Smooth muscle cell (in vitro differentiated cells): ENCODE results near the gene PGBD4. TPM values are rescaled to one million over a fixed set of nuclear protein-coding genes. Genes with fewer than 3 reads are reported as not detected.
A peak's percentile ranks its signal among the peaks of the same experiment; 100 is the strongest.

ENCODE experiments used
- DNase-seq: peaks from one replicate; lab custom pipeline; 2025; ENCODE audit not compliant: unreplicated experiment; lab: John Stamatoyannopoulos, UW
- H2AFZ ChIP-seq: fragments of 200-600 bp; sonication (generic); 2 replicates; pipeline ENCODE4 v1.6.0; 2016; ENCODE audit warnings: antibody characterized with exemption, low read depth, mild to moderate bottlenecking
- H3F3A ChIP-seq: fragments of 200-600 bp; sonication (generic); 2 replicates; pipeline ENCODE4 v1.6.0; 2017; ENCODE audit warnings: antibody characterized with exemption, low read depth
- H3K27ac ChIP-seq: fragments of 200-600 bp; sonication (generic); 2 replicates; pipeline ENCODE4 v1.5.1; 2016; ENCODE audit warnings: low read depth, mild to moderate bottlenecking
- H3K27me3 ChIP-seq: fragments of 200-600 bp; sonication (generic); 2 replicates; pipeline ENCODE4 v1.6.1; 2016; ENCODE audit warnings: low read depth, mild to moderate bottlenecking
- H3K36me3 ChIP-seq: fragments of 200-600 bp; sonication (generic); 2 replicates; pipeline ENCODE4 v1.5.1; 2016; ENCODE audit warnings: low read depth
- H3K4me1 ChIP-seq: fragments of 200-600 bp; sonication (generic); 2 replicates; pipeline ENCODE4 v1.5.1; 2016; ENCODE audit warnings: low read depth
- H3K4me2 ChIP-seq: fragments of 200-600 bp; sonication (generic); 2 replicates; pipeline ENCODE4 v1.6.0; 2016; ENCODE audit warnings: mild to moderate bottlenecking
- H3K4me3 ChIP-seq: fragments of 200-600 bp; sonication (generic); 2 replicates; pipeline ENCODE4 v1.5.1; 2016; ENCODE audit warnings: mild to moderate bottlenecking
- H3K79me2 ChIP-seq: fragments of 200-600 bp; sonication (generic); 2 replicates; pipeline ENCODE4 v1.6.0; 2016; ENCODE audit warnings: low read depth, mild to moderate bottlenecking
- H3K9ac ChIP-seq: fragments of 200-600 bp; sonication (generic); 2 replicates; pipeline ENCODE4 v1.6.0; 2016; ENCODE audit warnings: low read depth
- H3K9me3 ChIP-seq: fragments of 200-600 bp; sonication (generic); replicated peaks from 2 replicates; pipeline ENCODE4 v1.5.1; 2016; ENCODE audit warnings: low read depth
- H4K20me1 ChIP-seq: fragments of 200-600 bp; sonication (generic); 2 replicates; pipeline ENCODE4 v1.6.0; 2016; ENCODE audit warnings: low read depth
- CTCF ChIP-seq: fragments of 200-600 bp; sonication (generic); IDR thresholded peaks from 2 replicates; pipeline ENCODE4 v1.5.1; 2017; ENCODE audit warnings: borderline replicate concordance, mild to moderate bottlenecking, antibody characterized with exemption; ENCODE audit not compliant: insufficient read depth, poor library complexity, severe bottlenecking
- WGBS: methylation state at CpG from one replicate; pipeline ENCODE4 v1.1.7; 2016; ENCODE audit warnings: low lambda C conversion rate; 5-methylcytosine and 5-hydroxymethylcytosine counted together
- polyA plus RNA-seq: library from polyadenylated mRNA; unstranded; fragments of >200 nt; fragmentation: Nextera tagmentation; extraction: Ambion mirVana; gene quantifications from 2 replicates; pipeline ENCODE4 v1.2.1, GENCODE V29; 2016
- total RNA-seq: library from RNA; depleted of rRNA; stranded (reverse); fragments of >200 nt; gene quantifications from 2 replicates; pipeline ENCODE4 v1.2.3, GENCODE V29; 2014

PGBD4 gene
- total and polyA plus RNA-seq, 2 experiments from 2014 or later, result 0.62 to 1.3 TPM

DNA sequence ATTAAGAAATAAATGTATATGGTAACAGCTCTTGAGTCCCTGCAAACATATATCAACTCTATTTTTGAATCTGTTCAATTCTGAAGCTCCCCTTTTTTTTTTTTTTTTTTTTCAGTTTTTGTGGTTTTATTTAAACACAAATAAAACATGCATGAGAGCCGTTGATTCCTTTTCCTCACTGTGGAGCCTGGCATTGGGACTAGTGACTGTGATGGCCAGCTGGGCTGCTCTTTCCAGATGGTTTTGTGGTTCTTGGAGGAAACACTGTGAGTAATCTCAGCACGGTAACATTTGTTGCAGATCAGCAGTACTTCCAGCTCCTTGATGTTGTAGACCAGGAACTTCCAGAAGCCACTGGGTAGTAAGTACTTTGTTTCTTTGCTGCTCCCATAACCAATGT is 16.1 kb upstream of the PGBD4 start:
- peaks cover 8% of the 10 kb centered on the region for H4K20me1 ChIP-seq
- DNase-seq, result no peak
- no peak overlapping the region for H3K9ac ChIP-seq
- no peak overlapping the region for H3K4me3 ChIP-seq
- H3K4me1 ChIP-seq, result no peaks in the 10 kb centered on the region
- WGBS, result 87% methylated on average over 2 of the region's 2 CpGs
- H3K9me3 ChIP-seq, result no peaks in the 10 kb centered on the region
- H3K27me3 ChIP-seq, result no peaks in the 10 kb centered on the region
- peaks cover 3% of the 10 kb centered on the region for H3F3A ChIP-seq
- H3K27ac ChIP-seq, result no peak overlapping the region
- H3K36me3 ChIP-seq, result peaks cover 8% of the 10 kb centered on the region
- H2AFZ ChIP-seq, result no peak overlapping the region
- no peak overlapping the region for H3K4me2 ChIP-seq
- no peaks in the 10 kb centered on the region for H3K79me2 ChIP-seq
- TF ChIP-seq CTCF, result no peak

DNA sequence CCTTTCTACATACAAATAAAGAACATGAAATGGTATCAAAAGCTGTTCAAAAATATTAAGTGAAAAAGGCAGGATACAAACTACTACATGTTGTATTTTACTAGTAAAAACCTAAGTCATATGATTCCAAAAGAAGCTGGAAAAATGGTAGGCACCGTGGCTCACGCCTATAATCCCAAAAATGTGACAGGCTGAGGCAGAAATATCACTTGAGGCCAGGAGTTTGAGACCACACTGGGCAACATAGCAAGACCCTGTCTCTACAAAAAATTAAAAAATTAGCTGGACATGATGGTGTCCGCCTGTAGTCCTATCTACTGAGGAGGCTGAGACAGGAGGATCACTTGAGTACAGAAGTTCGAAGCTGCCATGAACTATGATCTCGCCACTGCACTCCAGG is 2.0 kb upstream of the PGBD4 start:
- Histone ChIP-seq H3K27me3 (no peaks in the 10 kb centered on the region), H3K4me2 (peak overlapping the region; percentile 87), H3K9ac (no peak overlapping the region), H3K9me3 (no peaks in the 10 kb centered on the region), H2AFZ (no peak overlapping the region), H3K36me3 (no peaks in the 10 kb centered on the region), H3K79me2 (peaks cover 59% of the 10 kb centered on the region), H3K27ac (no peak overlapping the region), H4K20me1 (peaks cover 9% of the 10 kb centered on the region), H3K4me1 (peaks cover 10% of the 10 kb centered on the region), H3K4me3 (peak overlapping the region; percentile 83), H3F3A (no peaks in the 10 kb centered on the region)
- DNase-seq, result no peak
- 98% methylated on average over 5 of the region's 5 CpGs for WGBS
- TF ChIP-seq CTCF, result no peak

DNA sequence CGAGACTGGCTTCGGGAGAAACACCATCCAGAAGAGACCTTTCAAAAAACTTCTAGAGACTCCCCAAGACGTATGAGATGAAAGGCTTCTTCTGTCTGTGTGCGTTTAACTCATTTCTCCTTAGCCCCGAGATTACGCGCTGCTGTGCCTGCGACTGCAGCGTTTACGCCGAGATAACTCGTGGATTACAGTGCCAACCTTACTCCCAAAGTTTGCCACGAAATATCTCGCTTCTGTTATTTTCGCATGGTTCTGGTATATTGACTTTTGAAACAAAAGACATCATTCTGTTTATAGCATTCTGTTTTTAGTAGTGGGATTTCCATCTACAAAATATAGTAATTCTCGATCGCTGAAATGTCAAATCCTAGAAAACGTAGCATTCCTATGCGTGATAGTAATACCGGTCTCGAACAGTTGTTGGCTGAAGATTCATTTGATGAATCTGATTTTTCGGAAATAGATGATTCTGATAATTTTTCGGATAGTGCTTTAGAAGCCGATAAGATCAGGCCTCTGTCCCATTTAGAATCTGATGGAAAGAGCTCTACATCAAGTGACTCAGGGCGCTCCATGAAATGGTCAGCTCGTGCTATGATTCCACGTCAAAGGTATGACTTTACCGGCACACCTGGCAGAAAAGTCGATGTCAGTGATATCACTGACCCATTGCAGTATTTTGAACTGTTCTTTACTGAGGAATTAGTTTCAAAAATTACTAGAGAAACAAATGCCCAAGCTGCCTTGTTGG is 467 bp downstream of the PGBD4 start:
- Histone ChIP-seq H2AFZ (peak overlapping the region; percentile 90), H3K36me3 (no peaks in the 10 kb centered on the region), H3K79me2 (peaks cover 41% of the 10 kb centered on the region), H3F3A (no peaks in the 10 kb centered on the region), H3K4me3 (peak overlapping the region; percentile 83), H3K9me3 (no peaks in the 10 kb centered on the region), H3K27ac (peak overlapping the region; percentile 89), H3K4me1 (peaks cover 10% of the 10 kb centered on the region), H3K27me3 (no peaks in the 10 kb centered on the region), H4K20me1 (no peaks in the 10 kb centered on the region), H3K4me2 (peak overlapping the region; percentile 86), H3K9ac (peak overlapping the region; percentile 83)
- no peak for TF ChIP-seq CTCF
- 32% methylated on average over 29 of the region's 29 CpGs for WGBS
- no peak for DNase-seq

DNA sequence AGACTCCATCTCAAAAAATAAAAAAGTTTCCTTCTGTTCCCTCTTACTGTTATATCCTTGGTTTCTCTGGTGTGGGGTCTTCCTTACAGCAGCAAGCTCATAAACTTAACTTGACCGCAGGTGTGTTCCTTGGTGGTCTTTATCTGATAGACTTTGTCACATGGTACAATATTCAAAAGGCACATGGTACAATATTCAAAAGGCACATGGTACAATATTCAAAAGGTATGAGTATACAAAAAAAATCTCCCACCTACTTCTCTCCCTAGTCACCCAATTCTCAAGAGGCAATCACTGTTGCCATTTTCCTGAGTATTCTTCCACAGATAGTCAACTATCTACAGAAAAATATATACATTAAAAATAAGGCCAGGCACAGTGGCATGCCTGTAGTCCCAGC is 4.5 kb downstream of the PGBD4 start:
- peaks cover 1% of the 10 kb centered on the region for H3K79me2 ChIP-seq
- no peak for TF ChIP-seq CTCF
- H3K4me3 ChIP-seq, result no peak overlapping the region
- 100% methylated on average over 1 of the region's 1 CpG for WGBS
- H3K36me3 ChIP-seq, result no peaks in the 10 kb centered on the region
- no peaks in the 10 kb centered on the region for H3K9me3 ChIP-seq
- peaks cover 3% of the 10 kb centered on the region for H3K4me1 ChIP-seq
- H3K9ac ChIP-seq, result no peak overlapping the region
- H4K20me1 ChIP-seq, result no peaks in the 10 kb centered on the region
- no peak overlapping the region for H3K27ac ChIP-seq
- H2AFZ ChIP-seq, result no peak overlapping the region
- DNase-seq, result no peak
- no peak overlapping the region for H3K4me2 ChIP-seq
- H3F3A ChIP-seq, result no peaks in the 10 kb centered on the region
- no peaks in the 10 kb centered on the region for H3K27me3 ChIP-seq
